DOHH2 (cell line): Measurements from ENCODE around the gene SLC18B1.

Experiments used
- CTCF ChIP-seq: fragments of 200-600 bp; sonication (generic); IDR thresholded peaks from one replicate; pipeline ENCODE4 v1.5.1; 2014; ENCODE audit warnings: antibody characterized with exemption, mild to moderate bottlenecking, low read depth, low read length; ENCODE audit not compliant: poor library complexity, severe bottlenecking
- EZH2phosphoT487 ChIP-seq: fragments of 200-600 bp; sonication (generic); IDR thresholded peaks from 2 replicates; pipeline ENCODE4 v1.6.1; 2017; ENCODE audit warnings: borderline replicate concordance, mild to moderate bottlenecking, antibody characterized with exemption, low read length, moderate library complexity, mixed read lengths

DNA sequence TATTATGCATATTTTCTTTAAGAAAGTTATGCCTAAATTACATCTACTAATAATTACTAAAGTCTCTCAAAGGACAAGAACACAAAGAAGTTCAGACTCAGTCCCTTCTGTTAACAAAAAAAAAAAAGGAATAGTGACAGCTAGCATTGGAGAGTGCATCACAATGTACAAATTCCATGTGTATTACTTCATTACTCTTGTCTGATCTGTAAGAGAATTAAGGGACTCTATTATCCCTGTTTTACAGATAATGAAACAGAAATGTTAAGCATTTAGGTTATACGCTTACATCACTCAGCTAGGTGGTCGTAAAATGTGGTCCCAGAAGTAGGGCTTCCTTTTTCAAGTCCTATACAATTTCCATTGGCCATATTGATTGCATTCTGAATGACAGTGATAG lies 67.4 kb downstream of the SLC18B1 start:
- no peak for TF ChIP-seq CTCF
- TF ChIP-seq EZH2phosphoT487, result no peak
